NB4 (cell line): ENCODE measurements around the gene GALNT13.

Source experiments
- DNase-seq: peaks from one replicate; pipeline ENCODE4 v3.0.0; 2010; ENCODE audit warnings: low read depth
- H3K4me3 ChIP-seq: one replicate; pipeline ENCODE4 v1.5.1; 2011; ENCODE audit warnings: mild to moderate bottlenecking, low read depth, low read length, moderate library complexity
- MAX ChIP-seq: IDR thresholded peaks from 2 replicates; pipeline ENCODE4 v1.6.1; 2011; ENCODE audit warnings: low read depth, low read length
- MYC ChIP-seq: IDR thresholded peaks from 2 replicates; pipeline ENCODE4 v1.6.1; 2011; ENCODE audit warnings: low read depth, low read length
- POLR2A ChIP-seq: IDR thresholded peaks from 2 replicates; pipeline ENCODE4 v1.6.1; 2011; ENCODE audit warnings: mild to moderate bottlenecking; ENCODE audit not compliant: insufficient read length; ENCODE audit errors: extremely low read depth
- TF ChIP-seq, protein P1 (sequence below): IDR thresholded peaks from one replicate; pipeline ENCODE4 v1.5.1; 2012; ENCODE audit warnings: low read depth, low read length

GALNT13 gene

GRCh38 chr2:154207288-154208047, 335.7 kb downstream of the GALNT13 start:
- no peak for DNase-seq
- TF ChIP-seq MAX, result no peak
- TF ChIP-seq, protein P1, sequence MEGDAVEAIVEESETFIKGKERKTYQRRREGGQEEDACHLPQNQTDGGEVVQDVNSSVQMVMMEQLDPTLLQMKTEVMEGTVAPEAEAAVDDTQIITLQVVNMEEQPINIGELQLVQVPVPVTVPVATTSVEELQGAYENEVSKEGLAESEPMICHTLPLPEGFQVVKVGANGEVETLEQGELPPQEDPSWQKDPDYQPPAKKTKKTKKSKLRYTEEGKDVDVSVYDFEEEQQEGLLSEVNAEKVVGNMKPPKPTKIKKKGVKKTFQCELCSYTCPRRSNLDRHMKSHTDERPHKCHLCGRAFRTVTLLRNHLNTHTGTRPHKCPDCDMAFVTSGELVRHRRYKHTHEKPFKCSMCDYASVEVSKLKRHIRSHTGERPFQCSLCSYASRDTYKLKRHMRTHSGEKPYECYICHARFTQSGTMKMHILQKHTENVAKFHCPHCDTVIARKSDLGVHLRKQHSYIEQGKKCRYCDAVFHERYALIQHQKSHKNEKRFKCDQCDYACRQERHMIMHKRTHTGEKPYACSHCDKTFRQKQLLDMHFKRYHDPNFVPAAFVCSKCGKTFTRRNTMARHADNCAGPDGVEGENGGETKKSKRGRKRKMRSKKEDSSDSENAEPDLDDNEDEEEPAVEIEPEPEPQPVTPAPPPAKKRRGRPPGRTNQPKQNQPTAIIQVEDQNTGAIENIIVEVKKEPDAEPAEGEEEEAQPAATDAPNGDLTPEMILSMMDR, result no peak
- no peak for TF ChIP-seq POLR2A
- TF ChIP-seq MYC, result no peak
- no peak overlapping the region for H3K4me3 ChIP-seq

- DNase-seq, result no peak
- no peak overlapping the region for H3K4me3 ChIP-seq
- TF ChIP-seq MAX, result no peak
These were observed 352.0 kb downstream of the GALNT13 start for GRCh38 chr2:154223726-154224125.

GRCh38 chr2:154226931-154227330, 355.2 kb downstream of the GALNT13 start:
- DNase-seq, result no peak
- TF ChIP-seq MAX (no peak), MYC (no peak), POLR2A (no peak)
- TF ChIP-seq, protein P1, result no peak
- no peak overlapping the region for H3K4me3 ChIP-seq

GRCh38 chr2:154228566-154229280, 357.0 kb downstream of the GALNT13 start:
- DNase-seq, result no peak
- TF ChIP-seq MAX (no peak), POLR2A (no peak), MYC (no peak)
- TF ChIP-seq, protein P1, result no peak
- no peak overlapping the region for H3K4me3 ChIP-seq

DNA sequence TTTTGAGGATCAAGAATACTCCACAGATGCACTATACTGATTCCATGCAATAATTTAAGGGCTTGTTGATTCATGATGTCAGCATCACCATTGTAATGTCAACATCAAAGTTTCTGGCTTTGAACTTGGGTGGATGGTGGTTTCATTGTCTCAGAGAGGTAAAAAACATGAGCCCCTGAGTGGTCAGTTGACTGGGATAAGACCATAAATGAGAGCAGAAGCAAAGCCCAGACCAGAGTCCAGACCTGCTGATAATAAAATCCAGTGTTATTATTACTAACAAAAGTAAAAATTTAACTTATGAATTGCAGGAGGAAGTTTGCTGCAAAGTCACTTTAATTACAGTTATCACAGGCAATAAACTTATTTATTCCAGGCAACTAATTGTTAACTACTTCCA, 358.2 kb downstream of the GALNT13 start:
- no peak for DNase-seq
- no peak for TF ChIP-seq POLR2A
- no peak for TF ChIP-seq MYC
- TF ChIP-seq, protein P1, result no peak
- TF ChIP-seq MAX, result no peak
- H3K4me3 ChIP-seq, result no peak overlapping the region

GRCh38 chr2:154231021-154231420, 359.3 kb downstream of the GALNT13 start:
- DNase-seq, result no peak
- TF ChIP-seq, protein P1, result no peak
- no peak for TF ChIP-seq MYC
- no peak for TF ChIP-seq POLR2A
- TF ChIP-seq MAX, result no peak
- H3K4me3 ChIP-seq, result no peak overlapping the region
